ENCODE data around the gene IKZF2. TPM values are rescaled to one million over a fixed set of nuclear protein-coding genes. Genes with fewer than 3 reads are reported as not detected.

Gene IKZF2
- total RNA-seq, 1 experiment from 2014 or later, result 3.0 TPM

DNA sequence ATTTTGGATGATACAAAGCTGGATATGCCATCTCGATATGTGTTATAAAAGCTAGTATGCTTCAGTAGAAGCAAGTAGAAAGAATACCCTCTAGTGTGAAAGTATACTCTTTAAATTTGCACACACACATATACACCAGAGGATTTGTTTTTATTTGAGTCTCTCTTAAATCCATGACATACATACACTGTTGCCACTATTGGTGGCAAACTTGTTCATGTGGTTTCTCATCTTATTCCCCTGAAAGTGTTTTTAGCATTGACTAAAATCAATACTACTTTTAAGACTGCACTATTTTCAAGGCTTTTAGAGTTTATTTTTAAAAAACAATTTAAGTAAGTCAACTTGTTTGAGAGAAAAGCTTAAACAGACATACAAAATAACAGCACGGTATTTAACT lies 137.4 kb downstream of the IKZF2 start:
- Histone ChIP-seq H3K79me2 (ENCODE audit: insufficient read depth, low read length) (no peaks in the 10 kb centered on the region), H3K18ac (ENCODE audit: insufficient read length, low read depth, low read length) (no peak overlapping the region), H2BK120ac (ENCODE audit: low read depth, low read length, poor library complexity, severe bottlenecking) (no peak overlapping the region), H4K8ac (replicated peaks; ENCODE audit: insufficient read length, low read depth, low read length) (no peak overlapping the region), H3T11ph (ENCODE audit: low read length) (no peak overlapping the region), H4K91ac (ENCODE audit: insufficient read length, low read depth, low read length) (no peak overlapping the region), H2AFZ (ENCODE audit: low read length) (no peak overlapping the region), H3K4me2 (ENCODE audit: insufficient read depth, insufficient read length, low read length) (no peak overlapping the region), H2AK5ac (ENCODE audit: insufficient read length, low read length) (no peak overlapping the region), H3K79me1 (ENCODE audit: insufficient read depth, low read depth, low read length, poor library complexity, severe bottlenecking) (no peaks in the 10 kb centered on the region), H4K5ac (ENCODE audit: insufficient read length, low read depth, low read length) (no peak overlapping the region), H3K9ac (ENCODE audit: extremely low read depth, insufficient read length, low read length) (no peak overlapping the region), H4K20me1 (ENCODE audit: control insufficient read depth, insufficient read depth, insufficient read length) (no peaks in the 10 kb centered on the region), H2BK12ac (ENCODE audit: insufficient read length, low read depth, low read length) (no peak overlapping the region), H3K4me1 (ENCODE audit: insufficient read depth, low read length) (no peaks in the 10 kb centered on the region), H2BK20ac (ENCODE audit: low read depth, low read length, poor library complexity, severe bottlenecking) (no peak overlapping the region), H3K14ac (ENCODE audit: insufficient read depth, low read length) (no peak overlapping the region), H3K27ac (ENCODE audit: insufficient read length, low read depth, low read length) (no peak overlapping the region), H3K23me2 (ENCODE audit: insufficient read length, low read depth, low read length, poor library complexity, severe bottlenecking) (no peaks in the 10 kb centered on the region), H3K4ac (ENCODE audit: low read depth, low read length) (no peak overlapping the region), H3K56ac (ENCODE audit: insufficient read length, low read depth, low read length) (no peak overlapping the region), H3K27me3 (ENCODE audit: insufficient read depth, low read length) (no peaks in the 10 kb centered on the region), H2BK5ac (ENCODE audit: insufficient read length, low read length) (no peak overlapping the region), H3K23ac (ENCODE audit: insufficient read length, low read depth, low read length) (no peak overlapping the region), H3K9me3 (ENCODE audit: control insufficient read depth, low read depth, low read length) (no peaks in the 10 kb centered on the region), H2BK15ac (ENCODE audit: low read depth, low read length) (no peak overlapping the region)
- TF ChIP-seq, protein P1, sequence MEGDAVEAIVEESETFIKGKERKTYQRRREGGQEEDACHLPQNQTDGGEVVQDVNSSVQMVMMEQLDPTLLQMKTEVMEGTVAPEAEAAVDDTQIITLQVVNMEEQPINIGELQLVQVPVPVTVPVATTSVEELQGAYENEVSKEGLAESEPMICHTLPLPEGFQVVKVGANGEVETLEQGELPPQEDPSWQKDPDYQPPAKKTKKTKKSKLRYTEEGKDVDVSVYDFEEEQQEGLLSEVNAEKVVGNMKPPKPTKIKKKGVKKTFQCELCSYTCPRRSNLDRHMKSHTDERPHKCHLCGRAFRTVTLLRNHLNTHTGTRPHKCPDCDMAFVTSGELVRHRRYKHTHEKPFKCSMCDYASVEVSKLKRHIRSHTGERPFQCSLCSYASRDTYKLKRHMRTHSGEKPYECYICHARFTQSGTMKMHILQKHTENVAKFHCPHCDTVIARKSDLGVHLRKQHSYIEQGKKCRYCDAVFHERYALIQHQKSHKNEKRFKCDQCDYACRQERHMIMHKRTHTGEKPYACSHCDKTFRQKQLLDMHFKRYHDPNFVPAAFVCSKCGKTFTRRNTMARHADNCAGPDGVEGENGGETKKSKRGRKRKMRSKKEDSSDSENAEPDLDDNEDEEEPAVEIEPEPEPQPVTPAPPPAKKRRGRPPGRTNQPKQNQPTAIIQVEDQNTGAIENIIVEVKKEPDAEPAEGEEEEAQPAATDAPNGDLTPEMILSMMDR (conservative IDR thresholded peaks at IDR 0.05), result no peak
- Mint-ChIP-seq H3K27me3 (ENCODE audit: low read depth) (no peaks in the 10 kb centered on the region), H3K27ac (no peak overlapping the region), H3K4me3 (no peak overlapping the region), H3K9me3 (no peaks in the 10 kb centered on the region), H3K4me1 (no peaks in the 10 kb centered on the region), H3K36me3 (ENCODE audit: insufficient read depth in 1 of 3, low read depth in 3 of 3) (no peaks in the 10 kb centered on the region)
- WGBS (ENCODE audit: extremely low coverage, insufficient read length, low lambda C conversion rate), result no CpG with 5 or more reads among the region's 2 CpGs
- no peak for DNase-seq
